Gastroesophageal sphincter (tissue), 4 donors: ENCODE measurements around the gene UNK. TPM values are rescaled to one million over a fixed set of nuclear protein-coding genes. Genes with fewer than 3 reads are reported as not detected.

Experiments
- ATAC-seq: fragments of 150-250 bp; one replicate; pipeline ENCODE4 v1.9.1; 2016; ENCODE audit warnings: mild to moderate bottlenecking, moderate library complexity
- H3K27ac ChIP-seq, 4 donors: fragments of 200-600 bp; sonication (generic) in 3 of 4; 1 replicate in 3 of 4; 2 replicates in 1 of 4; pipeline ENCODE4 v1.5.1; 2016 to 2019
- H3K27me3 ChIP-seq: fragments of 200-600 bp; sonication (generic); one replicate; pipeline ENCODE4 v1.5.1; 2019
- H3K36me3 ChIP-seq, 2 donors: fragments of 200-600 bp; sonication (generic); one replicate each; pipeline ENCODE4 v1.5.1; 2019; ENCODE audit warnings: control low read depth in 1 of 2
- H3K4me1 ChIP-seq, 3 donors: fragments of 200-600 bp; sonication (generic); 1 replicate in 2 of 3; 2 replicates in 1 of 3; pipeline ENCODE4 v1.5.1; 2016 to 2019; ENCODE audit warnings: control low read depth in 2 of 3
- H3K4me3 ChIP-seq, 2 donors: fragments of 200-600 bp; sonication (generic); one replicate each; pipeline ENCODE4 v1.5.1; 2019; ENCODE audit warnings: mild to moderate bottlenecking in 1 of 2, moderate library complexity in 1 of 2
- H3K9me3 ChIP-seq, 3 donors: fragments of 200-600 bp; sonication (generic); one replicate each; pipeline ENCODE4 v1.5.1; 2017 to 2019; ENCODE audit warnings: control low read depth in 2 of 3
- EP300 ChIP-seq: sonication (generic); formaldehyde crosslinking; IDR thresholded peaks from one replicate; pipeline ENCODE4 v1.6.1; 2017; ENCODE audit warnings: antibody characterized with exemption, mild to moderate bottlenecking
- POLR2A ChIP-seq, 2 donors: fragments of 450-650 bp; IDR thresholded peaks; one replicate each; pipeline ENCODE4 v1.6.1; 2017; ENCODE audit warnings: antibody characterized with exemption in 2 of 2, mild to moderate bottlenecking in 2 of 2, moderate library complexity in 1 of 2
- POLR2AphosphoS5 ChIP-seq: sonication (generic); formaldehyde crosslinking; IDR thresholded peaks from one replicate; pipeline ENCODE4 v1.6.1; 2017; ENCODE audit warnings: antibody characterized with exemption
- WGBS, 2 donors: methylation state at CpG; one replicate each; pipeline ENCODE4 v1.1.5; 2018; ENCODE audit warnings: low coverage in 1 of 2; 5-methylcytosine and 5-hydroxymethylcytosine counted together
- total RNA-seq, 4 donors: library from RNA; depleted of rRNA; stranded (reverse); fragments of >200 nt; gene quantifications; one replicate each; pipeline ENCODE4 v1.1.0, GENCODE V29; 2016
- TF ChIP-seq, protein P1 (sequence below), 4 experiments: fragments of 200-600 bp in 2 of 4; fragments of 450-650 bp in 2 of 4; sonication (generic) in 1 of 4; IDR thresholded peaks; one replicate each; pipeline ENCODE4 v1.5.1; 2017 to 2019; ENCODE audit warnings: antibody characterized with exemption in 4 of 4, mild to moderate bottlenecking in 2 of 4, moderate library complexity in 2 of 4

Gene UNK
- total RNA-seq, 4 donors from 2014 or later, result 9.8 to 41.6 (median 21.0) TPM

DNA sequence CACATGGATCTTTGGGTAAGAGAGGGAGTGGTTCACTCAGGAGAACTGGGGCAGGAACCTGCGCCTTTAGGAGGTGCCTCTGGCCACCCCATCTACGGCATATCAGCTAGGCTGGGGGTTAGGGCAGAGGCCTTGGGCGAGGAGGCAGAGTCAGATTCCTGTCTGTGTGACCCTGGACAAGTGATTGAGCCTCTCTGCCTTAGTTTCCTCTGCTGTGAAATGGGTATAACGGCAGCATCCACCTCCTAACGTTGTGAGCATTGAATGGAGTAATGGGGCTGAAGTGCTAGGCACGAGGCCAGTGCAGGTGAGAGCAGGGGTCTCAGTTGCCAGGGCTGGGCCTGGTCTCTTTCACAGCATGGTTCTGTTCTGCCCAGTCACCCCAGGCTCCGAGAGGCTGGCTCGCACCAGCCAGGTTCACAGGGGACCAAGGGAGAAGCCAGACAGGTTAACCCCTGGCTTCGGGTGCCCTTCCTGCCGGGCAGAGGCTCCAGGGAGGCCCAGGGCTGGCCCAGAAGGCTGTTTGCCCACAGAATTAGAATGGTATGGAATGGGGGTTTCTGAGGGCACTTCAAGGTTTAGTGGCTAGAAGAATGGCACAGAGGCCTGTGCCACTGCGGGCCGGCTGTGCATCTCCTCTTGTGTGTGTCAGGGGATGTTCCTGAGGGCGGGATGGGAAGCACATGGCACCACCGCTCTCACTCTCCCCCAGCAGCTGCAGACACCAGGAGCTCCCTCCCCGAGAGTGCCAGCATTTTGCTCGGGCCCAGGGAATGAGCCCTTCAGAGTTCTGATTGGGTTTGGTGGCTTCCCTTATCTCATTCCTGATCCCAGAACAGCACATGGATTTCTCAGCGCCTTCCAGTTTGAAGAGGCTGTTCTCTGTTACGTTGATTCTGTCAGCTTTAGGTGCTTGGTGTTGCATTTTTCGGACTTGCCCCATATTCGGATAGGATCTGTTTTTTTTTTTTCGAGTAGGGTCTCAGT lies 35.8 kb downstream of the UNK start:
- WGBS, 2 donors, result 60 to 79% methylated on average over 1 to 11 of the region's 21 CpGs
- no peaks in the 10 kb centered on the region for H3K27me3 ChIP-seq
- ATAC-seq, result no peak
- TF ChIP-seq POLR2AphosphoS5 (no peak), EP300 (no peak)
- TF ChIP-seq, protein P1, sequence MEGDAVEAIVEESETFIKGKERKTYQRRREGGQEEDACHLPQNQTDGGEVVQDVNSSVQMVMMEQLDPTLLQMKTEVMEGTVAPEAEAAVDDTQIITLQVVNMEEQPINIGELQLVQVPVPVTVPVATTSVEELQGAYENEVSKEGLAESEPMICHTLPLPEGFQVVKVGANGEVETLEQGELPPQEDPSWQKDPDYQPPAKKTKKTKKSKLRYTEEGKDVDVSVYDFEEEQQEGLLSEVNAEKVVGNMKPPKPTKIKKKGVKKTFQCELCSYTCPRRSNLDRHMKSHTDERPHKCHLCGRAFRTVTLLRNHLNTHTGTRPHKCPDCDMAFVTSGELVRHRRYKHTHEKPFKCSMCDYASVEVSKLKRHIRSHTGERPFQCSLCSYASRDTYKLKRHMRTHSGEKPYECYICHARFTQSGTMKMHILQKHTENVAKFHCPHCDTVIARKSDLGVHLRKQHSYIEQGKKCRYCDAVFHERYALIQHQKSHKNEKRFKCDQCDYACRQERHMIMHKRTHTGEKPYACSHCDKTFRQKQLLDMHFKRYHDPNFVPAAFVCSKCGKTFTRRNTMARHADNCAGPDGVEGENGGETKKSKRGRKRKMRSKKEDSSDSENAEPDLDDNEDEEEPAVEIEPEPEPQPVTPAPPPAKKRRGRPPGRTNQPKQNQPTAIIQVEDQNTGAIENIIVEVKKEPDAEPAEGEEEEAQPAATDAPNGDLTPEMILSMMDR (IDR thresholded peaks at IDR 0.05), result no peak
- H3K36me3 ChIP-seq, result peaks cover 0 to 100% of the 10 kb centered on the region in 2 donors
- no peaks in the 10 kb centered on the region for H3K9me3 ChIP-seq
- H3K4me1 ChIP-seq, result peaks cover 0 to 19% (median 0%) of the 10 kb centered on the region in 3 donors
- no peak overlapping the region for H3K27ac ChIP-seq
- no peak overlapping the region for H3K4me3 ChIP-seq

DNA sequence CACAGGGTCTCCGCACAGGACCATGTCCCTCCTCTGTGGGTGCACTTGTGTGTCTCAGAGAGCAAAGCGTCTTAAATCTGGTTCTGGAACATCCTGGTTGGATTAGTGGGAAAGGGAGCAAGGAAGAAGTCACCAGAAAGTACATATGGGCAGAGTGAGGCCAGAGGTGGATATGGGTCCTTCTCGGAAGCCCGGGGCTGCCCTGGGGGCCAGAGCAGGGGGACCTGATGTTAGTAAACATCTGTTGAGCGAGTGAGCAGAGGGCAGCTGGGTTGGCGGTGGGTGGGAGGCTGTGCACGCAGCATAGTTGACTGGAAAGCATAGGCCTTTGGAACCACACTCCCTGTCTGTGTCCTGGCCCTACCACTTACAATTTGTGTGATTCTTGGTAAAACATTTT lies 36.9 kb downstream of the UNK start:
- TF ChIP-seq EP300 (no peak), POLR2AphosphoS5 (no peak), POLR2A (IDR thresholded peaks at IDR 0.05) (no peak)
- TF ChIP-seq, protein P1 (IDR thresholded peaks at IDR 0.05), result no peak
- Histone ChIP-seq H3K4me3 (no peak overlapping the region), H3K27ac (peak overlapping the region in 1 of 4 donors; percentile 2), H3K27me3 (no peaks in the 10 kb centered on the region), H3K9me3 (no peaks in the 10 kb centered on the region), H3K4me1 (peaks cover 0 to 27% (median 0%) of the 10 kb centered on the region in 3 donors), H3K36me3 (peaks cover 0 to 100% of the 10 kb centered on the region in 2 donors)
- no peak for ATAC-seq
- 64 to 74% methylated on average over 3 to 5 of the region's 7 CpGs for WGBS, 2 donors

DNA sequence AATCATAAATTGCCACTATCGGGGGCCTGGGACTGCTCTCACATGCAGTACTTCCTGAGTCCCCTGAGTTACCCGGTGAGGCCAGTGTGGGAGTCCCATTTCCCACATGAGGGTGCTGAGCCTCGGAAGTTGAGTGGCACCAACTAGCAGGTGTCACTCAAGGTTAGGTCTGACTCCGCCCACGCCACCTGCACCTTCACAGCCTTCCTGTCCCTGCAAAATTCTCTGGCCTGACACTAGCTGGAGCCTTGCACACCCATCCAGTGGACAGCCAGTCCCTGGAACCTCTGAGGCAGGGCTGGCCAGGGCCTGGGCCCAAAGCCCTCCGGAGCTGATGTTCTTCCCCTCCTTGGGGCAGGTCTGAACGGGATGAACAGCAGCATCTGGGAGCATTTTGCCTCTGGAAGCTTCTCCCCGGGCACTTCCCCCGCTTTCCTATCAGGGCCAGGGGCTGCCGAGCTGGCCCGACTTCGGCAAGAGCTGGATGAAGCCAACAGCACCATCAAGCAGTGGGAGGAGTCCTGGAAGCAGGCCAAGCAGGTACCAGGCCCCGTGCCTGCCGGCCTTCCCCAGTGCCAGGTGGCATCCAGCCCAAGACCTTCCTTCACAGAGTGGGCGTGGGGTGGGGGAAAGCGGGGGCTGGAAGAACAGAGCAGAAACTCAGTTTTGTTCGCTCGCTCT lies 37.7 kb downstream of the UNK start:
- H3K36me3 ChIP-seq, result peaks cover 0 to 93% of the 10 kb centered on the region in 2 donors

DNA sequence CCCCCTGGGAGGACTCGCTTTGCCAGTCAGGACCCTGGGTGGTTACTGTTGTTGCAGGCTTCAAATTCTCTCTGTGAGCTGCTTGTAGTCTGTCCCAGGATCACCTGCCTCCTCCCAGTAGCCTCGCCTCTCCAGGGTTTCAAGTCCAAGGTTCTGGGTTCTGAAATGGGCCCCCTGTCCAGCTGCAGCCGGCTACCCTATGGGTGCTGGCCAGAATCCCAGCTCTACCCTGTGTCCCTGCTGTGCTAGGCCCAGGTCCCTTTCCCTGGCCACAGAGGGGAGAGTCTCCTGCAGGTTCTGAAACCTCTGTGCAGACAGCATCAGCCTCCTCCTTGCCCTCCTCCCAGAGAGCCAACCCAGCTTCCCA lies 38.2 kb downstream of the UNK start:
- Histone ChIP-seq H3K4me1 (peaks cover 0 to 39% (median 11%) of the 10 kb centered on the region in 3 donors), H3K4me3 (no peak overlapping the region), H3K9me3 (no peaks in the 10 kb centered on the region), H3K27ac (peak overlapping the region in 1 of 4 donors; percentile 52), H3K27me3 (no peaks in the 10 kb centered on the region), H3K36me3 (peaks cover 0 to 88% of the 10 kb centered on the region in 2 donors)
- WGBS, 2 donors, result 80% methylated on average over 2 of the region's 3 CpGs; no CpG with 5 or more reads in 1 of the 2 donors
- TF ChIP-seq POLR2A (IDR thresholded peaks at IDR 0.05) (no peak), POLR2AphosphoS5 (no peak), EP300 (no peak)
- TF ChIP-seq, protein P1 (IDR thresholded peaks at IDR 0.05), result no peak
- no peak for ATAC-seq

More for the DNA sequence above, 37.7 kb downstream of the UNK start:
- no peaks in the 10 kb centered on the region for H3K27me3 ChIP-seq
- peak overlapping the region in 3 of 4 donors; percentile 2 to 52 (median 31) for H3K27ac ChIP-seq
- TF ChIP-seq EP300 (no peak), POLR2AphosphoS5 (no peak)
- WGBS, 2 donors, result 74% methylated on average over 4 of the region's 18 CpGs; no CpG with 5 or more reads in 1 of the 2 donors
- no peaks in the 10 kb centered on the region for H3K9me3 ChIP-seq
- no peak for ATAC-seq
- H3K4me3 ChIP-seq, result no peak overlapping the region
- H3K4me1 ChIP-seq, result peaks cover 0 to 34% (median 6%) of the 10 kb centered on the region in 3 donors

DNA sequence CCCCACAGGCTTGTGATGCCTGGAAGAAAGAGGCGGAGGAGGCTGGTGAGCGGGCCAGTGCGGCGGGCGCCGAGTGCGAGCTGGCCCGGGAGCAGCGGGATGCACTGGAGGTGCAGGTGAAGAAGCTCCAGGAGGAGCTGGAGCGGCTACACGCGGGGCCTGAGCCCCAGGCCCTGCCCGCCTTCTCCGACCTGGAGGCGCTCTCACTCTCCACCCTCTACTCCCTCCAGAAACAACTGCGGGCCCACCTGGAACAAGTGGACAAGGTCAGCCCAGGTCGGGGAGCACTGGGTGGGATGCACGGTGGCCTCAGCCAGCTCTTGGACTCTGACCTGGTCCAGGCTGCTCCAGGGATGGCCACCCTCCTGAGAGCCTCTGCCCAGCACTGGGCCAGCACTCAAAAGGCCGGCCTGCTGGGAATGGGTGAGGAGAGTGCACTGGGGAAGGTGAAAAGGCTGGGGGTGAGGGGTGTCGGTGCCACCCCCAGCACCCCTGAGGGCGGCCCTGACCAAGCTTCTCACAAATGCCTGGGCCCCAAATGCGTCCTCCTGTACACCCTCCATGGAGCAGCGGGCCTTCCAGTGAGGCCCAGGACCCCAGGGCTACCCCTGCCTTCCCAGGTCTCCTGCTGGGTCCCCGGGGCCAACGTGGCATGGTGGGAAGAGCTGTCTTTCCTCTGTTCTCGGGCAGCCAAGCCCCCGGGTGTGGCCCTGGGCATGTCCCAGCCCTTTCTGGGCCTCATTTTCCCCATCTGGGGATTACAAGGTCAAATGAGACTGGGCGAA lies 38.8 kb downstream of the UNK start:
- TF ChIP-seq POLR2AphosphoS5 (no peak), EP300 (no peak), POLR2A (IDR thresholded peaks at IDR 0.05) (no peak)
- TF ChIP-seq, protein P1 (IDR thresholded peaks at IDR 0.05), result no peak
- Histone ChIP-seq H3K9me3 (no peaks in the 10 kb centered on the region), H3K27ac (peak overlapping the region in 1 of 4 donors; percentile 52), H3K4me1 (peaks cover 0 to 46% (median 15%) of the 10 kb centered on the region in 3 donors), H3K4me3 (no peak overlapping the region), H3K27me3 (no peaks in the 10 kb centered on the region), H3K36me3 (peaks cover 0 to 81% of the 10 kb centered on the region in 2 donors)
- ATAC-seq, result no peak
- 100% methylated on average over 1 of the region's 28 CpGs; no CpG with 5 or more reads in 1 of the 2 donors for WGBS, 2 donors
